Embryonic facial prominence (tissue), 1 donor: ENCODE measurements around the gene SYMPK.

Experiments
- DNase-seq: peaks from one replicate; pipeline ENCODE4 v3.0.0-alpha.2; 2016; ENCODE audit errors: extremely low spot score

SYMPK gene

GRCh38 chr19:45825263-45825605 lies 37.7 kb downstream of the SYMPK start:
- no peak for DNase-seq

GRCh38 chr19:45824531-45825262 lies 38.2 kb downstream of the SYMPK start:
- DNase-seq: no peak

- no peak for DNase-seq
These were observed 38.9 kb downstream of the SYMPK start for GRCh38 chr19:45824041-45824471.

- no peak for DNase-seq
These were observed 39.8 kb downstream of the SYMPK start for GRCh38 chr19:45823182-45823581.

GRCh38 chr19:45822716-45823115 lies 40.2 kb downstream of the SYMPK start:
- DNase-seq: no peak

- DNase-seq: no peak
These were observed 41.4 kb downstream of the SYMPK start for GRCh38 chr19:45821570-45821969.

GRCh38 chr19:45821103-45821521 lies 41.8 kb downstream of the SYMPK start:
- DNase-seq: no peak

GRCh38 chr19:45820413-45821102 lies 42.4 kb downstream of the SYMPK start:
- no peak for DNase-seq

- DNase-seq: no peak
These were observed 43.2 kb downstream of the SYMPK start for GRCh38 chr19:45819769-45820168.

GRCh38 chr19:45817725-45818301 lies 45.1 kb downstream of the SYMPK start:
- DNase-seq: no peak

- DNase-seq: peak; percentile 61
These were observed 45.8 kb downstream of the SYMPK start for GRCh38 chr19:45817010-45817724.

GRCh38 chr19:45816236-45817009 lies 46.5 kb downstream of the SYMPK start:
- no peak for DNase-seq

GRCh38 chr19:45815481-45816216 lies 47.3 kb downstream of the SYMPK start:
- peak; percentile 30 for DNase-seq

- no peak for DNase-seq
These were observed 48.0 kb downstream of the SYMPK start, which contains the start of gene RSPH6A for GRCh38 chr19:45814851-45815480. Gene RSPH6A, minus strand, starts transcription at chr19:45815308. Its CDS starts 132 bp downstream, at chr19:45815176.

- DNase-seq: no peak
These were observed 48.7 kb downstream of the SYMPK start for GRCh38 chr19:45814166-45814780.

GRCh38 chr19:45812297-45812696 lies 50.6 kb downstream of the SYMPK start:
- no peak for DNase-seq

- no peak for DNase-seq
These were observed 53.2 kb downstream of the SYMPK start for GRCh38 chr19:45809643-45810159.

- no peak for DNase-seq
These were observed 57.2 kb downstream of the SYMPK start for GRCh38 chr19:45805719-45806118.

GRCh38 chr19:45804959-45805230 lies 58.1 kb downstream of the SYMPK start:
- DNase-seq: no peak
